A673 (cell line): ENCODE results near the gene MICU1. TPM values are rescaled to one million over a fixed set of nuclear protein-coding genes. Genes with fewer than 3 reads are reported as not detected.

Experiments used
- BruUV-seq: library from RNA; stranded (reverse); fragments of 400-500 nt; replicated peaks from 2 replicates; lab custom pipeline; 2021; lab: Mats Ljungman, UMichigan
- CTCF ChIA-PET: fragments of 300-600 bp; sonication (Branson Sonifier 250); formaldehyde crosslinking; loops from one replicate; lab custom pipeline; 2022; ENCODE audit warnings: antibody characterized with exemption; lab: Charles Lee
- POLR2A ChIA-PET: fragments of 300-600 bp; sonication (Branson Sonifier 250); formaldehyde crosslinking; loops from one replicate; lab custom pipeline; 2022; ENCODE audit warnings: antibody characterized with exemption; ENCODE audit not compliant: low non-redundant PET; lab: Charles Lee
- DNase-seq: peaks from one replicate; pipeline ENCODE4 v3.0.0-alpha.2; 2015; ENCODE audit warnings: low spot score
- H3K27ac ChIP-seq: fragments of 200-600 bp; sonication (generic); 2 replicates; pipeline ENCODE4 v1.5.1; 2016; ENCODE audit warnings: mixed run types, low read depth, mild to moderate bottlenecking, mixed read lengths, antibody characterized with exemption, low read length; ENCODE audit not compliant: poor library complexity, severe bottlenecking
- H3K27me3 ChIP-seq: fragments of 200-600 bp; sonication (generic); replicated peaks from 2 replicates; pipeline ENCODE4 v1.6.1; 2017; ENCODE audit warnings: mixed run types, low read depth, mild to moderate bottlenecking, mixed read lengths, antibody characterized with exemption, low read length; ENCODE audit not compliant: insufficient read depth, poor library complexity
- H3K36me3 ChIP-seq: fragments of 200-600 bp; sonication (generic); 2 replicates; pipeline ENCODE4 v1.6.1; 2016; ENCODE audit warnings: mixed run types, mild to moderate bottlenecking, mixed read lengths, antibody characterized with exemption, low read length; ENCODE audit not compliant: insufficient read depth, poor library complexity, severe bottlenecking
- H3K4me1 ChIP-seq: fragments of 200-600 bp; sonication (generic); 2 replicates; pipeline ENCODE4 v1.6.1; 2017; ENCODE audit warnings: mixed run types, mild to moderate bottlenecking, mixed read lengths, antibody characterized with exemption, low read length; ENCODE audit not compliant: insufficient read depth, poor library complexity, severe bottlenecking
- H3K4me3 ChIP-seq: fragments of 200-600 bp; sonication (generic); 2 replicates; pipeline ENCODE4 v1.5.1; 2016; ENCODE audit warnings: low read depth, mixed run types, mild to moderate bottlenecking, mixed read lengths, low read length; ENCODE audit not compliant: poor library complexity, severe bottlenecking
- H3K9me3 ChIP-seq: fragments of 200-600 bp; sonication (generic); 2 replicates; pipeline ENCODE4 v1.6.1; 2016; ENCODE audit warnings: mixed run types, low read depth, mild to moderate bottlenecking, mixed read lengths, antibody characterized with exemption, low read length; ENCODE audit not compliant: poor library complexity, severe bottlenecking
- CTCF ChIP-seq: fragments of 300-800, 200-600 bp; sonication (generic); conservative IDR thresholded peaks from 2 replicates; pipeline ENCODE4 v1.5.1; 2017; ENCODE audit warnings: low read depth, mild to moderate bottlenecking, antibody characterized with exemption, low read length, moderate library complexity, mixed read lengths
- EZH2 ChIP-seq: fragments of 200-600 bp; sonication (generic); IDR thresholded peaks from 2 replicates; pipeline ENCODE4 v1.6.1; 2017; ENCODE audit warnings: borderline replicate concordance, low read depth, mild to moderate bottlenecking, mixed read lengths, antibody characterized with exemption, low read length; ENCODE audit not compliant: poor library complexity, severe bottlenecking
- intact Hi-C: fragments of 100-400 bp; cut with micrococcal nuclease; formaldehyde crosslinking; loops from one replicate; pipeline ENCODE4 v1.10.0; 2022; ENCODE audit not compliant: unreplicated experiment
- total RNA-seq: library from RNA; stranded (reverse); gene quantifications from 2 replicates; pipeline ENCODE4 v1.2.3, GENCODE V29; 2021

The MICU1 gene
- total RNA-seq, 1 experiment from 2014 or later = 37.7 TPM

GRCh38 chr10:72503241-72503640 lies 122.6 kb downstream of the MICU1 start:
- no peaks in the 10 kb centered on the region for H3K36me3 ChIP-seq
- no peaks in the 10 kb centered on the region for H3K4me1 ChIP-seq
- no peak overlapping the region for H3K4me3 ChIP-seq
- CTCF ChIA-PET = no interaction called here
- H3K27me3 ChIP-seq = no peaks in the 10 kb centered on the region
- no peak overlapping the region for H3K27ac ChIP-seq
- POLR2A ChIA-PET = no interaction called here
- DNase-seq = no peak
- intact Hi-C loops = no loop called here
- no TSS peak for BruUV-seq
- H3K9me3 ChIP-seq = peaks cover 8% of the 10 kb centered on the region
- TF ChIP-seq CTCF (no peak), EZH2 (no peak)

- BruUV-seq = no TSS peak
- POLR2A ChIA-PET = no interaction called here
- intact Hi-C loops = no loop called here
Measured at GRCh38 chr10:72502581-72502980, 123.3 kb downstream of the MICU1 start.

GRCh38 chr10:72499701-72500100 lies 126.2 kb downstream of the MICU1 start:
- Histone ChIP-seq H3K9me3 (peaks cover 8% of the 10 kb centered on the region), H3K27me3 (no peaks in the 10 kb centered on the region), H3K4me1 (no peaks in the 10 kb centered on the region), H3K27ac (no peak overlapping the region), H3K36me3 (no peaks in the 10 kb centered on the region), H3K4me3 (no peak overlapping the region)
- intact Hi-C loops = no loop called here
- POLR2A ChIA-PET = no interaction called here
- no peak for TF ChIP-seq CTCF
- no peak for TF ChIP-seq EZH2
- CTCF ChIA-PET = no interaction called here
- no TSS peak for BruUV-seq
- DNase-seq = no peak

More at GRCh38 chr10:72502581-72502980, 123.3 kb downstream of the MICU1 start:
- Histone ChIP-seq H3K4me3 (no peak overlapping the region), H3K9me3 (peaks cover 8% of the 10 kb centered on the region), H3K4me1 (no peaks in the 10 kb centered on the region), H3K36me3 (no peaks in the 10 kb centered on the region), H3K27me3 (no peaks in the 10 kb centered on the region), H3K27ac (no peak overlapping the region)
- CTCF ChIA-PET = no interaction called here
- no peak for DNase-seq
- TF ChIP-seq CTCF = no peak
